Esophagus squamous epithelium (tissue), 5 donors: Measurements from ENCODE around the gene STAT4. TPM values are rescaled to one million over a fixed set of nuclear protein-coding genes. Genes with fewer than 3 reads are reported as not detected.

Experiments
- DNase-seq: peaks from one replicate; lab custom pipeline; 2025; lab: John Stamatoyannopoulos, UW
- H3K27ac ChIP-seq, 4 donors: fragments of 200-600 bp; sonication (generic); one replicate each; pipeline ENCODE4 v1.5.1; 2016 to 2019; ENCODE audit warnings: mild to moderate bottlenecking in 1 of 4
- H3K27me3 ChIP-seq, 4 donors: fragments of 200-600 bp; sonication (generic); 1 replicate in 3 of 4; 2 replicates in 1 of 4; pipeline versions ENCODE4 v1.5.1 to v1.6.0; 2017 to 2021; ENCODE audit warnings: antibody characterized with exemption in 1 of 4
- H3K36me3 ChIP-seq, 3 donors: fragments of 200-600 bp; sonication (generic); one replicate each; pipeline ENCODE4 v1.5.1; 2016 to 2019
- H3K4me1 ChIP-seq, 3 donors: fragments of 200-600 bp; sonication (generic); one replicate each; pipeline ENCODE4 v1.5.1; 2017 to 2019
- H3K4me3 ChIP-seq, 4 donors: fragments of 200-600 bp; sonication (generic); 1 replicate in 3 of 4; 2 replicates in 1 of 4; pipeline ENCODE4 v1.5.1; 2016 to 2019; ENCODE audit warnings: mild to moderate bottlenecking in 2 of 4, moderate library complexity in 1 of 4
- H3K9me3 ChIP-seq, 3 donors: fragments of 200-600 bp; sonication (generic); one replicate each; pipeline ENCODE4 v1.5.1; 2016 to 2019
- CTCF ChIP-seq, 6 experiments: fragments of 450-650 bp in 4 of 6; fragments of 200-600 bp in 2 of 6; sonication (generic) in 2 of 6; IDR thresholded peaks; one replicate each; pipeline ENCODE4 v1.5.1; 2016 to 2019; ENCODE audit warnings: antibody characterized with exemption in 6 of 6, mild to moderate bottlenecking in 4 of 6, moderate library complexity in 4 of 6
- POLR2A ChIP-seq, 4 donors: fragments of 450-650 bp; IDR thresholded peaks; one replicate each; pipeline ENCODE4 v1.6.1; 2017; ENCODE audit warnings: antibody characterized with exemption in 4 of 4, mild to moderate bottlenecking in 4 of 4, moderate library complexity in 3 of 4
- WGBS, 2 donors: methylation state at CpG; one replicate each; pipeline ENCODE4 v1.1.5; 2018; 5-methylcytosine and 5-hydroxymethylcytosine counted together
- intact Hi-C: fragments of 100-400 bp; cut with DNase I; formaldehyde crosslinking; loops from one replicate; pipeline ENCODE4 v1.15.0; 2022
- total RNA-seq, 4 donors: library from RNA; depleted of rRNA; stranded (reverse); fragments of >200 nt; gene quantifications; one replicate each; pipeline ENCODE4 v1.1.0, GENCODE V29; 2016
- donor health status: DM: yes; HTN: yes; CAD: no.

The STAT4 gene
- total RNA-seq, 4 donors from 2014 or later = 0.47 to 3.2 (median 2.1) TPM

- no peaks in the 10 kb centered on the region for H3K27me3 ChIP-seq
- no peak overlapping the region for H3K4me3 ChIP-seq
- H3K9me3 ChIP-seq = no peaks in the 10 kb centered on the region
- intact Hi-C loops = loop anchor here (10.0 kb wide), 1 partner anchor 46 kb away; no protein-coding TSS in a partner anchor
- no peak overlapping the region for H3K27ac ChIP-seq
- no peak for TF ChIP-seq POLR2A (IDR thresholded peaks at IDR 0.05)
- no peak for TF ChIP-seq CTCF (IDR thresholded peaks at IDR 0.05)
- WGBS, 2 donors = 46 to 59% methylated on average over 7 of the region's 8 CpGs
- no peaks in the 10 kb centered on the region for H3K36me3 ChIP-seq
- peaks cover 0 to 12% (median 7%) of the 10 kb centered on the region in 3 donors for H3K4me1 ChIP-seq
- DNase-seq = no peak
These were observed 28.2 kb upstream of the STAT4 start for GRCh38 chr2:191178806-191179514.

GRCh38 chr2:191177751-191178736 is 27.2 kb upstream of the STAT4 start:
- TF ChIP-seq POLR2A (IDR thresholded peaks at IDR 0.05) = no peak
- no peak for DNase-seq
- Histone ChIP-seq H3K9me3 (no peaks in the 10 kb centered on the region), H3K27me3 (no peaks in the 10 kb centered on the region), H3K4me3 (no peak overlapping the region), H3K27ac (no peak overlapping the region), H3K36me3 (no peaks in the 10 kb centered on the region), H3K4me1 (peaks cover 0 to 13% (median 7%) of the 10 kb centered on the region in 3 donors)
- intact Hi-C loops = loop anchor here (10.0 kb wide), 1 partner anchor 47 kb away; no protein-coding TSS in a partner anchor
- WGBS, 2 donors = 85% methylated on average over 2 of the region's 2 CpGs

GRCh38 chr2:191176801-191177438 is 26.1 kb upstream of the STAT4 start:
- DNase-seq = no peak
- no peak overlapping the region for H3K27ac ChIP-seq
- no peak overlapping the region for H3K4me3 ChIP-seq
- H3K27me3 ChIP-seq = no peaks in the 10 kb centered on the region
- H3K9me3 ChIP-seq = no peaks in the 10 kb centered on the region
- no peak for TF ChIP-seq POLR2A (IDR thresholded peaks at IDR 0.05)
- TF ChIP-seq CTCF (IDR thresholded peaks at IDR 0.05) = no peak
- 47 to 53% methylated on average over 2 of the region's 2 CpGs for WGBS, 2 donors
- H3K4me1 ChIP-seq = peaks cover 0 to 23% (median 14%) of the 10 kb centered on the region in 3 donors
- H3K36me3 ChIP-seq = no peaks in the 10 kb centered on the region
- intact Hi-C loops = loop anchor here (10.0 kb wide), 1 partner anchor 48 kb away; no protein-coding TSS in a partner anchor

GRCh38 chr2:191176305-191176704 is 25.5 kb upstream of the STAT4 start:
- H3K36me3 ChIP-seq = no peaks in the 10 kb centered on the region
- no peaks in the 10 kb centered on the region for H3K27me3 ChIP-seq
- H3K4me1 ChIP-seq = peaks cover 0 to 29% (median 17%) of the 10 kb centered on the region in 3 donors
- WGBS, 2 donors = 68 to 88% methylated on average over 1 of the region's 1 CpG
- no peak for DNase-seq
- no peak overlapping the region for H3K4me3 ChIP-seq
- intact Hi-C loops = loop anchor here (10.0 kb wide), 1 partner anchor 48 kb away; no protein-coding TSS in a partner anchor
- no peaks in the 10 kb centered on the region for H3K9me3 ChIP-seq
- no peak for TF ChIP-seq CTCF (IDR thresholded peaks at IDR 0.05)
- TF ChIP-seq POLR2A (IDR thresholded peaks at IDR 0.05) = no peak
- H3K27ac ChIP-seq = no peak overlapping the region

GRCh38 chr2:191174442-191174841 is 23.6 kb upstream of the STAT4 start:
- intact Hi-C loops = loop anchor here (10.0 kb wide), 1 partner anchor 50 kb away; no protein-coding TSS in a partner anchor
- DNase-seq = no peak
- H3K36me3 ChIP-seq = no peaks in the 10 kb centered on the region
- no peak overlapping the region for H3K4me3 ChIP-seq
- H3K9me3 ChIP-seq = no peaks in the 10 kb centered on the region
- H3K4me1 ChIP-seq = peaks cover 0 to 39% (median 17%) of the 10 kb centered on the region in 3 donors
- no peak overlapping the region for H3K27ac ChIP-seq
- no peak for TF ChIP-seq CTCF (IDR thresholded peaks at IDR 0.05)
- TF ChIP-seq POLR2A (IDR thresholded peaks at IDR 0.05) = no peak
- H3K27me3 ChIP-seq = no peaks in the 10 kb centered on the region
- WGBS, 2 donors = 53 to 60% methylated on average over 3 of the region's 3 CpGs
